Measurements from ENCODE around the gene TEX44.
"Not testable (repeated sequence)": the region's sequence is repeated elsewhere in the genome, so short reads cannot be mapped to it uniquely, and the experiment has no call there.

Gene TEX44

GRCh38 chr2:231592636-231593145 is at the start of gene TEX44:
Gene TEX44 (plus strand): TSS chr2:231592864. CDS start chr2:231592952, 88 bp downstream.
- H3K36me3 ChIP-seq (ENCODE audit: control insufficient read depth, insufficient read depth, low read length) = no peaks in the 10 kb centered on the region
- no peak within 1 kb of the TSS for H3K27ac ChIP-seq (ENCODE audit: low read depth, low read length)
- no peak within 1 kb of the TSS for H3K9ac ChIP-seq (ENCODE audit: low read depth, low read length)
- H3K9me3 ChIP-seq (ENCODE audit: control insufficient read depth, insufficient read depth, low read length) = no peaks in the 10 kb centered on the region
- H3K4me1 ChIP-seq (ENCODE audit: control insufficient read depth, insufficient read depth, low read length) = peaks cover 7% of the 10 kb centered on the region; the same call in 1 of the 2 replicates
- no peaks in the 10 kb centered on the region for H3K27me3 ChIP-seq (ENCODE audit: control insufficient read depth, insufficient read depth, low read length)
- H3K4me3 ChIP-seq (ENCODE audit: low read depth, low read length) = no peak within 1 kb of the TSS

- Histone ChIP-seq H3K9ac (ENCODE audit: low read depth, low read length) (no peak overlapping the region), H3K36me3 (ENCODE audit: control insufficient read depth, insufficient read depth, low read length) (no peaks in the 10 kb centered on the region), H3K4me3 (ENCODE audit: low read depth, low read length) (no peak overlapping the region), H3K27ac (ENCODE audit: low read depth, low read length) (no peak overlapping the region), H3K27me3 (ENCODE audit: control insufficient read depth, insufficient read depth, low read length) (no peaks in the 10 kb centered on the region), H3K9me3 (ENCODE audit: control insufficient read depth, insufficient read depth, low read length) (peaks cover 4% of the 10 kb centered on the region; the same call in 1 of the 2 replicates), H3K4me1 (ENCODE audit: control insufficient read depth, insufficient read depth, low read length) (no peaks in the 10 kb centered on the region)
Measured at GRCh38 chr2:231545105-231545902, 47.4 kb upstream of the TEX44 start.

- Histone ChIP-seq H3K9ac (ENCODE audit: low read depth, low read length) (no peak overlapping the region), H3K27me3 (ENCODE audit: control insufficient read depth, insufficient read depth, low read length) (no peaks in the 10 kb centered on the region), H3K27ac (ENCODE audit: low read depth, low read length) (no peak overlapping the region), H3K4me3 (ENCODE audit: low read depth, low read length) (no peak overlapping the region), H3K36me3 (ENCODE audit: control insufficient read depth, insufficient read depth, low read length) (no peaks in the 10 kb centered on the region), H3K4me1 (ENCODE audit: control insufficient read depth, insufficient read depth, low read length) (no peaks in the 10 kb centered on the region), H3K9me3 (ENCODE audit: control insufficient read depth, insufficient read depth, low read length) (peaks cover 4% of the 10 kb centered on the region; the same call in 1 of the 2 replicates)
Measured at GRCh38 chr2:231546014-231546715, 46.5 kb upstream of the TEX44 start.

GRCh38 chr2:231547315-231548110 is 45.2 kb upstream of the TEX44 start:
- Histone ChIP-seq H3K4me1 (ENCODE audit: control insufficient read depth, insufficient read depth, low read length) (no peaks in the 10 kb centered on the region), H3K27ac (ENCODE audit: low read depth, low read length) (no peak overlapping the region), H3K27me3 (ENCODE audit: control insufficient read depth, insufficient read depth, low read length) (no peaks in the 10 kb centered on the region), H3K4me3 (ENCODE audit: low read depth, low read length) (no peak overlapping the region), H3K9ac (ENCODE audit: low read depth, low read length) (no peak overlapping the region), H3K9me3 (ENCODE audit: control insufficient read depth, insufficient read depth, low read length) (peaks cover 8% of the 10 kb centered on the region), H3K36me3 (ENCODE audit: control insufficient read depth, insufficient read depth, low read length) (no peaks in the 10 kb centered on the region)

GRCh38 chr2:231548752-231549151 is 43.9 kb upstream of the TEX44 start:
- Histone ChIP-seq H3K9ac (ENCODE audit: low read depth, low read length) (no peak overlapping the region), H3K36me3 (ENCODE audit: control insufficient read depth, insufficient read depth, low read length) (no peaks in the 10 kb centered on the region), H3K4me1 (ENCODE audit: control insufficient read depth, insufficient read depth, low read length) (no peaks in the 10 kb centered on the region), H3K9me3 (ENCODE audit: control insufficient read depth, insufficient read depth, low read length) (peaks cover 8% of the 10 kb centered on the region), H3K27me3 (ENCODE audit: control insufficient read depth, insufficient read depth, low read length) (no peaks in the 10 kb centered on the region), H3K4me3 (ENCODE audit: low read depth, low read length) (no peak overlapping the region), H3K27ac (ENCODE audit: low read depth, low read length) (no peak overlapping the region)

GRCh38 chr2:231549446-231550239 is 43.0 kb upstream of the TEX44 start:
- H3K4me3 ChIP-seq (ENCODE audit: low read depth, low read length) = no peak overlapping the region
- H3K27ac ChIP-seq (ENCODE audit: low read depth, low read length) = no peak overlapping the region
- H3K4me1 ChIP-seq (ENCODE audit: control insufficient read depth, insufficient read depth, low read length) = no peaks in the 10 kb centered on the region
- H3K36me3 ChIP-seq (ENCODE audit: control insufficient read depth, insufficient read depth, low read length) = no peaks in the 10 kb centered on the region
- no peaks in the 10 kb centered on the region for H3K27me3 ChIP-seq (ENCODE audit: control insufficient read depth, insufficient read depth, low read length)
- peaks cover 8% of the 10 kb centered on the region for H3K9me3 ChIP-seq (ENCODE audit: control insufficient read depth, insufficient read depth, low read length)
- H3K9ac ChIP-seq (ENCODE audit: low read depth, low read length) = no peak overlapping the region

GRCh38 chr2:231552752-231553151 is 39.9 kb upstream of the TEX44 start:
- Histone ChIP-seq H3K9ac (ENCODE audit: low read depth, low read length) (no peak overlapping the region), H3K27me3 (ENCODE audit: control insufficient read depth, insufficient read depth, low read length) (no peaks in the 10 kb centered on the region), H3K4me1 (ENCODE audit: control insufficient read depth, insufficient read depth, low read length) (no peaks in the 10 kb centered on the region), H3K27ac (ENCODE audit: low read depth, low read length) (no peak overlapping the region), H3K9me3 (ENCODE audit: control insufficient read depth, insufficient read depth, low read length) (peaks cover 8% of the 10 kb centered on the region), H3K36me3 (ENCODE audit: control insufficient read depth, insufficient read depth, low read length) (no peaks in the 10 kb centered on the region), H3K4me3 (ENCODE audit: low read depth, low read length) (no peak overlapping the region)

GRCh38 chr2:231554327-231554726 is 38.3 kb upstream of the TEX44 start:
- Histone ChIP-seq H3K27ac (ENCODE audit: low read depth, low read length) (no peak overlapping the region), H3K36me3 (ENCODE audit: control insufficient read depth, insufficient read depth, low read length) (no peaks in the 10 kb centered on the region), H3K9me3 (ENCODE audit: control insufficient read depth, insufficient read depth, low read length) (peaks cover 8% of the 10 kb centered on the region), H3K4me1 (ENCODE audit: control insufficient read depth, insufficient read depth, low read length) (no peaks in the 10 kb centered on the region), H3K4me3 (ENCODE audit: low read depth, low read length) (no peak overlapping the region), H3K27me3 (ENCODE audit: control insufficient read depth, insufficient read depth, low read length) (no peaks in the 10 kb centered on the region), H3K9ac (ENCODE audit: low read depth, low read length) (no peak overlapping the region)

- no peak overlapping the region for H3K27ac ChIP-seq (ENCODE audit: low read depth, low read length)
- H3K9me3 ChIP-seq (ENCODE audit: control insufficient read depth, insufficient read depth, low read length) = peaks cover 8% of the 10 kb centered on the region
- H3K36me3 ChIP-seq (ENCODE audit: control insufficient read depth, insufficient read depth, low read length) = no peaks in the 10 kb centered on the region
- no peak overlapping the region for H3K4me3 ChIP-seq (ENCODE audit: low read depth, low read length)
- no peaks in the 10 kb centered on the region for H3K4me1 ChIP-seq (ENCODE audit: control insufficient read depth, insufficient read depth, low read length)
- H3K27me3 ChIP-seq (ENCODE audit: control insufficient read depth, insufficient read depth, low read length) = no peaks in the 10 kb centered on the region
- no peak overlapping the region for H3K9ac ChIP-seq (ENCODE audit: low read depth, low read length)
Measured at GRCh38 chr2:231554748-231555545, 37.7 kb upstream of the TEX44 start.

GRCh38 chr2:231556496-231556895 is 36.2 kb upstream of the TEX44 start:
- H3K27me3 ChIP-seq (ENCODE audit: control insufficient read depth, insufficient read depth, low read length); H3K36me3 ChIP-seq (ENCODE audit: control insufficient read depth, insufficient read depth, low read length); H3K9me3 ChIP-seq (ENCODE audit: control insufficient read depth, insufficient read depth, low read length); H3K9ac ChIP-seq (ENCODE audit: low read depth, low read length); H3K4me3 ChIP-seq (ENCODE audit: low read depth, low read length); H3K27ac ChIP-seq (ENCODE audit: low read depth, low read length); H3K4me1 ChIP-seq (ENCODE audit: control insufficient read depth, insufficient read depth, low read length): not testable (repeated sequence)

Data from HUES48 (cell line).